ENCODE data around the gene SDC3. TPM values are rescaled to one million over a fixed set of nuclear protein-coding genes. Genes with fewer than 3 reads are reported as not detected.

The SDC3 gene
- polyA plus RNA-seq, 1 donor: 51.8 TPM

- H3K27ac ChIP-seq (ENCODE audit: low read length): no peak overlapping the region
- H3K27me3 ChIP-seq (ENCODE audit: control insufficient read depth, insufficient read depth, low read length): no peaks in the 10 kb centered on the region
- H3K4me1 ChIP-seq (ENCODE audit: control insufficient read depth, insufficient read depth, low read length): no peaks in the 10 kb centered on the region
- peaks cover 9% of the 10 kb centered on the region for H3K9me3 ChIP-seq (ENCODE audit: control insufficient read depth, low read depth, low read length)
- no peak overlapping the region for H3K4me3 ChIP-seq (ENCODE audit: low read length)
- WGBS (ENCODE audit: insufficient coverage, low lambda C conversion rate): no CpG with 5 or more reads among the region's 4 CpGs
- DNase-seq: no peak
- H3K36me3 ChIP-seq (ENCODE audit: control insufficient read depth, insufficient read depth, low read length): peaks cover 8% of the 10 kb centered on the region
Measured at GRCh38 chr1:30867537-30867936, 41.0 kb downstream of the SDC3 start.

- no peak for DNase-seq
- H3K9me3 ChIP-seq (ENCODE audit: control insufficient read depth, low read depth, low read length): peaks cover 3% of the 10 kb centered on the region
- no CpG with 5 or more reads among the region's 3 CpGs for WGBS (ENCODE audit: insufficient coverage, low lambda C conversion rate)
- no peaks in the 10 kb centered on the region for H3K36me3 ChIP-seq (ENCODE audit: control insufficient read depth, insufficient read depth, low read length)
- no peak overlapping the region for H3K4me3 ChIP-seq (ENCODE audit: low read length)
- H3K27ac ChIP-seq (ENCODE audit: low read length): no peak overlapping the region
- H3K4me1 ChIP-seq (ENCODE audit: control insufficient read depth, insufficient read depth, low read length): no peaks in the 10 kb centered on the region
- H3K27me3 ChIP-seq (ENCODE audit: control insufficient read depth, insufficient read depth, low read length): no peaks in the 10 kb centered on the region
Measured at GRCh38 chr1:30866594-30866993, 42.0 kb downstream of the SDC3 start.

- H3K36me3 ChIP-seq (ENCODE audit: control insufficient read depth, insufficient read depth, low read length): no peaks in the 10 kb centered on the region
- no peaks in the 10 kb centered on the region for H3K4me1 ChIP-seq (ENCODE audit: control insufficient read depth, insufficient read depth, low read length)
- no peaks in the 10 kb centered on the region for H3K9me3 ChIP-seq (ENCODE audit: control insufficient read depth, low read depth, low read length)
- no peak for DNase-seq
- H3K27me3 ChIP-seq (ENCODE audit: control insufficient read depth, insufficient read depth, low read length): no peaks in the 10 kb centered on the region
- 88% methylated on average over 3 of the region's 7 CpGs for WGBS (ENCODE audit: insufficient coverage, low lambda C conversion rate)
- H3K4me3 ChIP-seq (ENCODE audit: low read length): no peak overlapping the region
- H3K27ac ChIP-seq (ENCODE audit: low read length): no peak overlapping the region
Measured at GRCh38 chr1:30864681-30865080, 43.9 kb downstream of the SDC3 start.

DNA sequence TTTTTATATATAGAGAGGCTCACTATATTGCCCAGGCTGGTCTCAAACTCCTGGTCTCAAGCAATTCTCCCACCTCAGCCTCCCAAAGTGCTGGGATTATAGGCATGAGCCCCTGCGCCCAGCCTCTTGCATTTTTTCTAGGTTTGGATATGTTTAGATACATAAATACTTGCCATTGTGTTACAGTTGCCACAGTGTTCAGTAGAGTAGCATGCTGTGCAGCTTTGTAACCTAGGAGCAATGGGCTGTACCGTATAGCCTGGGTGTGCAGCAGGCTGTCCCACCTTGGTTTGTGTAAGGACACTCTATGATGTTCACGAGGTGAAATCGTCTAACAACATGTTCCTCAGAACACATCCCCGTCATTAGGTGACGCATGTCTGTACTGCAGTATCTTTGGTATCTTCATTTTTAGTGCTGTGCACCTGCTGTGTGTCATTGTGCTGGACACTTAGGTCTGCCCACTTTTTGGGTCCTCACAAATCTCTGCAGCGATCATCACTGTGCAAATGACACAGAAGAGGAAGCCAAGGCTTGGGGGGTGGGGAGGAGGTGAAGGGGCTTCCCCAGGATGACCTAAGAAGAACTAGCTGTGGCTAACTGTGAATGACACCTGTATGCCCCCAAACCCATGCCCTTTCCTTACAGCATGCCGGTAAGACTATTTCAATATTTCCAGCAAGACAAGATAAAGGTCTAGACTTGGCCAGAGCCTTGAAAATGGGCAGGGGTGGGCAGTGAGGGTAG is 44.5 kb downstream of the SDC3 start:
- no peaks in the 10 kb centered on the region for H3K27me3 ChIP-seq (ENCODE audit: control insufficient read depth, insufficient read depth, low read length)
- no peak overlapping the region for H3K27ac ChIP-seq (ENCODE audit: low read length)
- no peak overlapping the region for H3K4me3 ChIP-seq (ENCODE audit: low read length)
- no peaks in the 10 kb centered on the region for H3K4me1 ChIP-seq (ENCODE audit: control insufficient read depth, insufficient read depth, low read length)
- DNase-seq: no peak
- no peaks in the 10 kb centered on the region for H3K9me3 ChIP-seq (ENCODE audit: control insufficient read depth, low read depth, low read length)
- WGBS (ENCODE audit: insufficient coverage, low lambda C conversion rate): no CpG with 5 or more reads among the region's 8 CpGs
- H3K36me3 ChIP-seq (ENCODE audit: control insufficient read depth, insufficient read depth, low read length): no peaks in the 10 kb centered on the region

DNA sequence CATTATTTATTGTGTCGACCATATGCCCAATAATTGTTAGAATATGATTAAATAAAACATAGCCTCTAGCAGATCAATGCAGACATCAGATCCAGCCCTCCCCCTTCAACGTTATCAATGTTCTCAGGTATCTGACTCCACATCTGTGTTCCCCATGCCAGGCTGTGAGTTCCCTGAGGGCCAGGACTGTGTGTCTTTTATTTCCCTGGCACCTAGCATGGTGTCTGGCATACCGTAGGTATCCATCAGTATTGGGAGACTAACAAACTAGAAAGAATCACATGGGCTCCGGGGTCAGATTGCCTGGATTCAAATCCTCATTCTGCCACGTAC is 48.3 kb downstream of the SDC3 start:
- H3K4me3 ChIP-seq (ENCODE audit: low read length): no peak overlapping the region
- no peak for DNase-seq
- no CpG with 5 or more reads among the region's 5 CpGs for WGBS (ENCODE audit: insufficient coverage, low lambda C conversion rate)

DNA sequence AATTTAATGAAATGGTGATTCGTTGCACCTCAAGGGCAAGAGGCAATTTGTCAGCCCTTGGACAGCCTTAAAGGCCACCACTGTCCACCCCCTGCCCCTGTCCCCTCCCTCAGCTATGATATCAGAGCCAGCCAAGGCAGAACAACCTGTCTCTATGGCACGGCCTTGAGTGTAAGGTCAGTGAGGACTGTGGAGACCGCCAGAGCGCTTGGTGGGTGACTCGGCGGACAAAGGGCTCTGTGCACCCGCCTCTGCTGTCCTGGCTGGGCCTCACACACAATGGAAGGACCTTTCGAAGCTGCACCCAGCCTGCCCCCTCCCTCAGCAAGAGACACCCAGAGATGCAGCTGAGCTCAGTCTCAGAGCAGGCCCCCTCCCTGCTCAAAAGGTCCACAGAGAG is 50.6 kb downstream of the SDC3 start:
- Histone ChIP-seq H3K36me3 (ENCODE audit: control insufficient read depth, insufficient read depth, low read length) (no peaks in the 10 kb centered on the region), H3K27me3 (ENCODE audit: control insufficient read depth, insufficient read depth, low read length) (no peaks in the 10 kb centered on the region), H3K4me1 (ENCODE audit: control insufficient read depth, insufficient read depth, low read length) (peaks cover 4% of the 10 kb centered on the region), H3K27ac (ENCODE audit: low read length) (no peak overlapping the region), H3K9me3 (ENCODE audit: control insufficient read depth, low read depth, low read length) (no peaks in the 10 kb centered on the region), H3K4me3 (ENCODE audit: low read length) (no peak overlapping the region)
- DNase-seq: no peak
- WGBS (ENCODE audit: insufficient coverage, low lambda C conversion rate): no CpG with 5 or more reads among the region's 8 CpGs

More for the DNA sequence above, 48.3 kb downstream of the SDC3 start:
- H3K27me3 ChIP-seq (ENCODE audit: control insufficient read depth, insufficient read depth, low read length): no peaks in the 10 kb centered on the region
- H3K9me3 ChIP-seq (ENCODE audit: control insufficient read depth, low read depth, low read length): no peaks in the 10 kb centered on the region
- H3K36me3 ChIP-seq (ENCODE audit: control insufficient read depth, insufficient read depth, low read length): no peaks in the 10 kb centered on the region
- no peaks in the 10 kb centered on the region for H3K4me1 ChIP-seq (ENCODE audit: control insufficient read depth, insufficient read depth, low read length)
- no peak overlapping the region for H3K27ac ChIP-seq (ENCODE audit: low read length)

DNA sequence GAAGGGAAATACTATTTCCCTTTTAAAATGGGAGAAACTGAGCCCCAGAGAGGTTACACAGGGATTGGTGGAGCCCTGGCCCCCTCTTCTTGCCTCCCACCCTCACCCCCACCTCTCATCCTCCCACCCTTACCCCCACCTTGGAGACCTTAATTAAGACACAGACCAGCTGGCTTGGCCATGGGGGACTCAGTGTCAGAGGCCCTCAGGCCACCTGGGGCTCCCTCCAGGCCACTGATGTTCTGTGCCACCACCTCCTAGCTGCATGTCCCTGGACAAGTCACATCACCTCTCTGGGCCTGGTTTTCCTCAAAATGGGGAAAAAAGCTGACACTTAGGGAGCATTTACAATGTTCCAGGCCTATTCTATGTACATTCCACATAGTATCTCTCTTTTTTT is 51.5 kb downstream of the SDC3 start:
- Histone ChIP-seq H3K36me3 (ENCODE audit: control insufficient read depth, insufficient read depth, low read length) (no peaks in the 10 kb centered on the region), H3K27ac (ENCODE audit: low read length) (no peak overlapping the region), H3K27me3 (ENCODE audit: control insufficient read depth, insufficient read depth, low read length) (no peaks in the 10 kb centered on the region), H3K4me3 (ENCODE audit: low read length) (no peak overlapping the region), H3K9me3 (ENCODE audit: control insufficient read depth, low read depth, low read length) (no peaks in the 10 kb centered on the region), H3K4me1 (ENCODE audit: control insufficient read depth, insufficient read depth, low read length) (peaks cover 4% of the 10 kb centered on the region)
- DNase-seq: no peak

- Histone ChIP-seq H3K27me3 (ENCODE audit: control insufficient read depth, insufficient read depth, low read length) (no peaks in the 10 kb centered on the region), H3K9me3 (ENCODE audit: control insufficient read depth, low read depth, low read length) (no peaks in the 10 kb centered on the region), H3K36me3 (ENCODE audit: control insufficient read depth, insufficient read depth, low read length) (no peaks in the 10 kb centered on the region), H3K27ac (ENCODE audit: low read length) (no peak overlapping the region), H3K4me3 (ENCODE audit: low read length) (no peak overlapping the region), H3K4me1 (ENCODE audit: control insufficient read depth, insufficient read depth, low read length) (peaks cover 4% of the 10 kb centered on the region)
- DNase-seq: no peak
- no CpG with 5 or more reads among the region's 14 CpGs for WGBS (ENCODE audit: insufficient coverage, low lambda C conversion rate)
Measured at GRCh38 chr1:30856260-30856790, 52.2 kb downstream of the SDC3 start.

- Histone ChIP-seq H3K4me1 (ENCODE audit: control insufficient read depth, insufficient read depth, low read length) (peaks cover 4% of the 10 kb centered on the region), H3K36me3 (ENCODE audit: control insufficient read depth, insufficient read depth, low read length) (no peaks in the 10 kb centered on the region), H3K9me3 (ENCODE audit: control insufficient read depth, low read depth, low read length) (no peaks in the 10 kb centered on the region), H3K27me3 (ENCODE audit: control insufficient read depth, insufficient read depth, low read length) (no peaks in the 10 kb centered on the region), H3K4me3 (ENCODE audit: low read length) (no peak overlapping the region), H3K27ac (ENCODE audit: low read length) (no peak overlapping the region)
- no peak for DNase-seq
- WGBS (ENCODE audit: insufficient coverage, low lambda C conversion rate): no CpG with 5 or more reads among the region's 4 CpGs
Measured at GRCh38 chr1:30855686-30856259, 52.8 kb downstream of the SDC3 start.

- no peak overlapping the region for H3K27ac ChIP-seq (ENCODE audit: low read length)
- no peaks in the 10 kb centered on the region for H3K27me3 ChIP-seq (ENCODE audit: control insufficient read depth, insufficient read depth, low read length)
- H3K4me1 ChIP-seq (ENCODE audit: control insufficient read depth, insufficient read depth, low read length): peaks cover 4% of the 10 kb centered on the region
- no peak for DNase-seq
- H3K36me3 ChIP-seq (ENCODE audit: control insufficient read depth, insufficient read depth, low read length): no peaks in the 10 kb centered on the region
- H3K4me3 ChIP-seq (ENCODE audit: low read length): no peak overlapping the region
- no peaks in the 10 kb centered on the region for H3K9me3 ChIP-seq (ENCODE audit: control insufficient read depth, low read depth, low read length)
- no CpG with 5 or more reads among the region's 4 CpGs for WGBS (ENCODE audit: insufficient coverage, low lambda C conversion rate)
Measured at GRCh38 chr1:30853350-30853749, 55.2 kb downstream of the SDC3 start.

GRCh38 chr1:30852026-30852425 is 56.5 kb downstream of the SDC3 start:
- no peaks in the 10 kb centered on the region for H3K27me3 ChIP-seq (ENCODE audit: control insufficient read depth, insufficient read depth, low read length)
- DNase-seq: no peak
- H3K9me3 ChIP-seq (ENCODE audit: control insufficient read depth, low read depth, low read length): no peaks in the 10 kb centered on the region
- H3K27ac ChIP-seq (ENCODE audit: low read length): no peak overlapping the region
- H3K36me3 ChIP-seq (ENCODE audit: control insufficient read depth, insufficient read depth, low read length): no peaks in the 10 kb centered on the region
- peaks cover 8% of the 10 kb centered on the region for H3K4me1 ChIP-seq (ENCODE audit: control insufficient read depth, insufficient read depth, low read length)
- WGBS (ENCODE audit: insufficient coverage, low lambda C conversion rate): no CpG with 5 or more reads among the region's 5 CpGs
- H3K4me3 ChIP-seq (ENCODE audit: low read length): no peak overlapping the region
